ENCODE measurements around the gene NRDC.
"Not testable (repeated sequence)": the region's sequence is repeated elsewhere in the genome, so short reads cannot be mapped to it uniquely, and the experiment has no call there.

NRDC gene

DNA sequence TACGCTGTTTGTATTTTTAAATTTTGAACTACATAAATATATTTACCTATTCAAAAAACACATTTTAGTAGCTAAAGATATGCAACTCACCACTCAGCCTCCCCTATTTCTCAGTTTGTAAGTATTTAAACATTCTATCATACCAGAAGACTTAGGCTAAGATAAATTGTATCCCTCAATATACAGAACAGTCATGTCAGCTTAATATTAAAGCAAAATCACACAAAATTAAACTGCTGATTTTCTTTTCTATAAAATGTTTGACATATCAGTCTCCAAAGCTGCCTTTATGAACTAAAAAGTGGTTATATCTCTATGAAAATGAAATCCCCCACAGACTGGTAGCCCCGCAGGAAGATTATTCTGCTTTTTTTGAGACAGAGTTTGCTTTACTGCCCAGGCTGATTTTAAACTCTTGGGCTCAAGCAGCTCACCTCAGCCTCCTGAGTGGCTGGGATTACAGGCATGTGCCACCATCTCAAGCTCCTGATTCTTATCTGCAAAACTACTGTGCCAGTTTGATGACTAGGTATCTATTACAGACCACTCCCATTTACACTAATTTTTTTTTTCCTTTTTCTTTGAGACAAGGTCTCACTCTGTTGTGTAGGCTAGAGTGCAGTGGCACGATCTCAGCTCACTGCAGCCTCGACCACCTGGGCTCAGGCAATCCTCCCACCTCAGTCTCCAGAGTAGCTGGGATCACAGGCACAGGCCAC, 37.6 kb downstream of the NRDC start:
- DNase-seq (ENCODE audit: low read depth) = no peak

- no peak for DNase-seq (ENCODE audit: low read depth)
Measured at GRCh38 chr1:51840182-51840581, 38.3 kb downstream of the NRDC start.

GRCh38 chr1:51839094-51839493, 39.4 kb downstream of the NRDC start:
- no peak for DNase-seq (ENCODE audit: low read depth)

DNA sequence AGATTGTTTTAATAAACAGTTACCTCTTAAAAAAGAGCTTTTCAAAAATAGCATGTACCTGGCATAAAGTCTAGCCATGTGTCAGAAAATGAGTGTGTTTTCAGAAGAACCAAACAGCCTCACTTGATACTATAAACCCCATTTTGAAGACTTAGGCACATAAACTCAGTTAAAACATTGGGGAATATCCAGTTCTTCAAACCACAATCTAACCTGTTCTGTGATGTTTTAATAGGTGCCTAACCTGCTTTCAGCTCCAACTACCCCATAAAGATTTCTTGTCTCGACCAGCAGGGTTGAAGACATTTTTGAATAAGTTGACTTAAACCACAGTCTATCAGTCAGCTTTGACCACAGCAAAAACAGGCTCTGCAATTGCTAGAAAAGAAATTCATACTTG, 41.3 kb downstream of the NRDC start:
- no peak for DNase-seq (ENCODE audit: low read depth)

DNA sequence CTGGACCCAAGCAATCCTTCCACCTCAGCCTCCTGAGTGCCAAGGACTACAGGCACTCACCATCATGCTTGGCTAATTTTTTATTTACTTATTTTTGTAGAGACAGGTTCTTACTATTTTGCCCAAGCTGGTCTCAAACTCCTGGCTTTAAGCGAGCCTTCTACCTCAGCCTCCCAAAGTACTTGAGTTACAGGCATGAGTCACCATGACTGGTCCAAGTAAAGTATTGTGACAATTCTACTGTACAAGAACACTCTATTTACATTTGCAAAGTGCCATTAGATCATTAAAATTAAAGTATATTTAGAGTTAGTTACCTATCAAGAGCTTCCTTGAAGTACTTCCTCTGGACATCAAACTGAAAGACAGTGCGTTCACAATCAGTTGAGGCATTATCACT, 44.8 kb downstream of the NRDC start:
- DNase-seq (ENCODE audit: low read depth) = no peak

DNA sequence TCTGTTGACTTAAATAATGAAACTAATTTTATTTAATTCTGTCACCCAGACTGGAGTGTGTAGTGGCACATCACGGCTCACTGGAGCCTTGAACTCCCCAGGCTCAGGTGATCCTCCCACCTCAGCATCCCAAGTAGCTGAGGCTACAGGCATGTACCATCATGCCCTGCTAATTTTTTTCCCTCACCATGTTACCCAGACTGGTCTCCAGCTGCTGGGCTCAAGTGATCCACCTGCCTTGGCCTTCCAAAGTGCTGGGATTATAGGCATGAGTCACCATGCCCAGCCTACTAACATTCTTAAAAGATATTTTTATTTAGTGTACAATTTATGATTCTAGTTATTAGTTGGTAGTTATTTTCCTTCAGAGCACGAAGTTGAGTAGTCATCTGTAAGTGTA, 49.5 kb downstream of the NRDC start:
- DNase-seq (ENCODE audit: low read depth) = no peak

DNA sequence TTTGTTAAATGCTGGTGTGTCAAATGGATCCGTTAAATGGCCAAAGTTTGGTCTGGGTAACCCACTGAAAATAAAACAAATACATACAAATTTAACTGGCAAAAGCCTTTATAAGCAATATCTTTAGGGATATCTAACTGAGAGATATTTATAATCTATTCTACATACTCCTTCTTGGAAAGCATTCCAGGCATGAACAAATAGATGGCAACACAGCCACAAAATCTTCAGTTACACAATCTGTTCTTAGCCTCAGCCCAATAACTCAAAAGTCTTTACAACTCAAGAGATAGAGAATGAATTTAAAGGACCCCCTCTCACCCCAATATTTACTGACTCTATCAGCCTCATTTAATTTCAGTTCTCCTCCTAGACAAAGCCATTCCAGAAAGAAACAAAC, 58.7 kb downstream of the NRDC start:
- DNase-seq (ENCODE audit: low read depth) = no peak

DNA sequence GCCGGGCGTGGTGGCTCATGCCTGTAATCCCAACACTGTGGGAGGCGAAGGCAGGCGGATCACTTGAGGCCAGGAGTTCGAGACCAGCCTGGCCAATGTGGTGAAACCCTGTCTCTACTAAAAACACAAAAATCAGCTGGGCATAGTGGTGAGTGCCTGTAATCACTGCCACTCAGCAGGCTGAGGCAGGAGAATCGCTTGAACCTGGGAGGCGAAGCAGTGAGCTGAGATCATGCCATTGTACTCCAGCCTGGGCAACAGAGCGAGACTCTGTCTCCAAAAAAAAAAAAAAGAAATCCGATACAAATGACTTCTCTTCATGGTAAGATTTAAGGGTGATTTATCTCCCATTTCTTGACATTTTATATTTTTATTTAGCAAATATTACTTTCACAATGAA, 59.5 kb downstream of the NRDC start:
- DNase-seq (ENCODE audit: low read depth) = not testable (repeated sequence)

DNA sequence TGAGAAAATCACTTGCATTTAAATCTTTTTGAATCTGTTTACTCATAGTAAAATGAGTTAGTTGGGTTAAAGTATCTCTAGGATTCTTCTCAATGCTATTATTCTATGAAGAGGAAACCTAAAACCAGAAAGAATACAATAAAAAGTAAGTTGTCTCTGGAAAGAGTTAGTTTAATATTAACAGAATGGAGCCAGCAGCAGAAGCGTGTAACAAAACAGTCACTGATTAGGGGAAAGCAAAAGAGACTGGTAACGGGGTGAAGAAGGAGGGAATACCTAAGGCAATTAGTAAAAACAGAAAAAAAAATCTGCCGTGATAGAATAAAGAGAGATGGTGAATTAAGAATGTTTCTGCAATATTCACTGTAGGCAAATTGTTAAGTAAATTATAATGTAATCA, 60.0 kb downstream of the NRDC start:
- DNase-seq (ENCODE audit: low read depth) = no peak

GRCh38 chr1:51814513-51814912, 64.0 kb downstream of the NRDC start:
- DNase-seq (ENCODE audit: low read depth) = no peak

DNA sequence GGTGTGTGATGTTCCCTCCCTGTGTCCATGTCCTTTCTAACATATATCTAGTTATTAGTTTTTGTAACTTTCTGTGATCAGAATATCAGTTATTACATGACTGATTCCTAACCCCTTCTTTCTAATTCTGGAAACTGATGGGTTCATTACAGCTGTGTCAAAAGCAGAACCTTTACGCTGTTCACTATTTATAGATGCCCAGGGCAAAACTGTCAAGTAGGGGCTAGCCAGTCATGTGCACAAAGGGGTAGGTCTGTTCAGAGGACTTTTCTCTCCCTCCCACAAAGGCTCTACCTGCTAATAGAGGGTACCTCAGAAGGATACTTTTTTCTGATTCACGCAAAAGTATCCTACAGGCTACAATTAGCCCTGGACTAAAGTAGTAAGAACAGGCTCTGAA, 79.2 kb downstream of the NRDC start:
- no peak for DNase-seq (ENCODE audit: low read depth)

DNA sequence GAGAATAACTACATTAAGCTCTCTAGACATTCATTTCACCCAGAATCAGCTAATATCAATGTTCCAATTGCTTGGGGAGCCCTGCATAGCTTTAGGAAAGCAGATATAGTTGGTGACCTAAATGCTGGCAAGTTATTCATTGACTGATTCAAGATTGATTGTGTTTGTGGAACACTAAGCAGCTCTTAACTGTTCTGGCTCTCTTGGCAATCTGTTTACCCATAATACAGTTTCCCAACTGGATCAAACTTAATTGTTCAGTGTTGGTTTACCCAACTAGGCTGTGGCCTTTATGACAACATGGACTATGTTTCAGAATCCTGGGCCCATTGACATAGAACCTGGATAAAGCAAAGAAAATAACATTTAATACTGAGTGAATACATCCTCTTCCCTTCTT, 83.7 kb downstream of the NRDC start:
- DNase-seq (ENCODE audit: low read depth) = no peak

- no peak for DNase-seq (ENCODE audit: low read depth)
Measured at GRCh38 chr1:51794260-51794659, 84.3 kb downstream of the NRDC start.

- no peak for DNase-seq (ENCODE audit: low read depth)
Measured at GRCh38 chr1:51792864-51793263, 85.7 kb downstream of the NRDC start.

GRCh38 chr1:51791888-51792287, 86.6 kb downstream of the NRDC start:
- no peak for DNase-seq (ENCODE audit: low read depth)

GRCh38 chr1:51790385-51790784, 88.1 kb downstream of the NRDC start:
- no peak for DNase-seq (ENCODE audit: low read depth)

- no peak for DNase-seq (ENCODE audit: low read depth)
Measured at GRCh38 chr1:51789342-51789741, 89.2 kb downstream of the NRDC start.

GRCh38 chr1:51788938-51789337, 89.6 kb downstream of the NRDC start:
- no peak for DNase-seq (ENCODE audit: low read depth)

- no peak for DNase-seq (ENCODE audit: low read depth)
Measured at GRCh38 chr1:51784997-51785421, 93.5 kb downstream of the NRDC start.

- DNase-seq (ENCODE audit: low read depth) = no peak
Measured at GRCh38 chr1:51780927-51781326, 97.6 kb downstream of the NRDC start.

DNA sequence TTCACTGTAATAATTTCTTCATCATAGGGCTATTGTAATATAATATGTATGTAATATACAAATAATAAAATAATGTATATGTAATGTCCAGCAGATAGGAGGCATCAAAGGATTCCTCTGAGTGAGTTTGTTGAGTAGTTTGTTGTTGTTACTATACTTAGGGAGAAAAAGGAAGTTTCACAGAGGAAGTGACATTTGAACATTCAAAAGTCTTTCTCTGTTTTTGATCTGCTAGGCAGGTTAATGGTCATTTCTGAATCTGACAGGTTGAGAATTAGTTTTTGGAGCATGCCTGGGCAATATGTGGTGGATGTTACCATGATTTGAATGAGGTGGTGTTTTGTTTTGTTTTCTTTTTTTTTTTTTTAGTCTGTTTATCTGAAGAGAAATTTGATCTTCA, 102.1 kb downstream of the NRDC start:
- no peak for DNase-seq (ENCODE audit: low read depth)

DNA sequence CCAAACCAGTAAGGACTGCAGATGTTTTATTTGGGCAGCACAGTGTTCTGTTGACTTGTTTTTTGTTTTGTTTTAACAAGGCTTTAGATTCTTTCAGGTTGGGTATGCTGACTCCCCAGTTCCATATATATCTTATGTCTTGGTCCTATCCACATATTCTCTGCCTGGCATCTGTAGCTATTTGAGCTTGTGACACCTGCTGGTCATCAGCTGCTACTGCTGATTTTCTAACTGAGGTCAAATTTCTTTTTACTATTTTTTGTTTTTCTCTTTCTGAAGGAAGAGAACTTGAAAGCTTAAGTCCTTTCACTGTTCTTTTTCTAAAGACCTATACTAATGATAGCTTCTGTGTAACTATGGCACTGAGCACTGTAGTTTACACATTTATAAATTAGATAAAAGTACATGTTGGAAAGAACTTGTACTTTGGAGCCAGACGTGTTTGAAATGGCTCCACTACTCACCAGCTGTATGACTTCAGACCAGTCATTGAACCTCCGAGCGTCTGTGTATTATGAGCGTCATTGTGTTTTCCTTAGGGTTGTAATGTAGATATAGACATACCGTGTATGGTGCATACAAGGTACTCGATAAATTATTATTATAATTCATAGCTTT, 109.4 kb downstream of the NRDC start:
- DNase-seq (ENCODE audit: low read depth) = no peak

DNA sequence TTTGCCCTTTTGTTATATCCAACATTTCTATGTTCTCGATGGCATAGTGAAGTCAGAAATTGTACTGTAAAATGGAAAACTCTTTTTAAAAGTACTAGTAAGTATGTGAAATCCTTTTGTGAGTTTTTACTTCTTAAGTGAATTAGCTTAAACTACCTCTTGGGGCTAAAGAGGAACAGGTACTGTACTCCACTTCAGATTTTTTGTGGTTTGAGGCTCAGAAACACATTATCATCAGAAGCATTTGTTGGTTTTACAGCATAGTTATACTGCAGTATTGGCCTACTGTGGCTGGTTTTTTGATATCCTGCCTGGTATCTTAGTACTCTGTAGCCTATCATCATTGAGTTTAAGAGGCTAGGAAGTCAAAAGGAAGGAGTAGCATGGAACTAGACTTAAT, 117.2 kb downstream of the NRDC start:
- no peak for DNase-seq (ENCODE audit: low read depth)

DNA sequence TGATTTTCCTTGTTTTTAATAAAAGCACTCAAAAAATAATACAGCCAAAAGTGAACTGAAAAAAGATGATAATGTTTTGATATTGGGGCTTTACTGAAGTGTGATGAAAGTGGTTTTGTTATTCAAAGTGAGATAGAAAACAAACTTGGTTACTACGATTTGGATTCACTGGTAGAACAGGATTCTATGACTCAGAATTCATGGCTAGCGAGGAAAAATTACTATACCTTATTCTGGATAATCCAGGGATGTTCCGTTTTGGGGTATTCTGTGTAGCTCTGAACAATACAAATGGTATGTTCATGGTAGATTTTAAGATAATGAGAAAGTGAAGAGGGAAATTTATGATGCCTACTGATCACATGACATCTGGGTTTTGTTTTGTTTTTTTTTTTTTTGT, 117.7 kb downstream of the NRDC start:
- DNase-seq (ENCODE audit: low read depth) = no peak

Data from stimulated activated CD8-positive, alpha-beta memory T cell treated with anti-CD3 and anti-CD28 coated beads, Interleukin-15, amount 100 ng/mL, for 24 hours (primary cell).